Measurements from ENCODE around the gene FANCL. TPM values are rescaled to one million over a fixed set of nuclear protein-coding genes. Genes with fewer than 3 reads are reported as not detected.
A peak's percentile ranks its signal among the peaks of the same experiment; 100 is the strongest.
"Not testable (repeated sequence)": the region's sequence is repeated elsewhere in the genome, so short reads cannot be mapped to it uniquely, and the experiment has no call there.

Gene FANCL
- polyA plus RNA-seq, 2 of the 4 experiments (the other 2 are of a cell fraction) = 34.1 to 68.8 TPM

- FAIRE-seq (no peak), ATAC-seq (no peak), DNase-seq (ENCODE audit: low read depth in 1 of 2, low spot score in 1 of 2) (no peak)
- Histone ChIP-seq H3K9me3 (no peaks in the 10 kb centered on the region), H3K4me3 (no peak overlapping the region), H3K4me1 (peaks cover 12% of the 10 kb centered on the region), H3K4me2 (no peak overlapping the region), H3K27ac (no peak overlapping the region)
- ChIA-PET POLR2A (no interaction called here), CTCF (interaction anchor here (0.7 to 1.0 kb wide), 2 partner anchors 31 to 283 kb away, joined by 3 read pairs; no protein-coding TSS in a partner anchor)
- TF ChIP-seq PHF8 (IDR thresholded peaks at IDR 0.05; ENCODE audit: borderline replicate concordance, low read depth) (no peak), BHLHE40 (IDR thresholded peaks at IDR 0.05; ENCODE audit: low read depth, low read length) (no peak), FOSL2 (IDR thresholded peaks at IDR 0.05) (no peak), FOSL2 (CRISPR knock-in tag; IDR thresholded peaks at IDR 0.05) (no peak), RCOR1 (IDR thresholded peaks at IDR 0.05; ENCODE audit: low read depth, low read length) (no peak)
- WGBS (ENCODE audit: missing lambda C conversion rate) = 94% methylated on average over 4 of the region's 4 CpGs
These were observed 54.6 kb downstream of the FANCL start for GRCh38 chr2:58186501-58186900.

DNA sequence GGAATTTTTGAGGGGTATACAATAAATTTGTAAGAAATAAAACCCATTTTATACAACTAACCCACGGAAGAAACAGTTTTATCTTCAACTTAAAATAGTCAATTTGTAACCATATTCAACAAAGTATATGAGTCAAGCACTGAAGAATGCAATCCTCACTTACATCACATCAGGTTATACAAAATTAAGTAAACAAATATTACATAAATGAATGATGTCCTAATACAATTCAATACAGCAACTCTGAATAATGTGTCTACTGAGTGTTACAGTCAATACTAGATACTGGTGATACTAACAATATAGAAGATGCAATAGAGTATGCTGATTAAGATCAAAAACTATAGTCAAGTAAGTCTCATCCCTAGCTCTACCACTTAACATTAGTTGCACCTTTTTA lies 58.6 kb downstream of the FANCL start:
- peak in 1 of 2 experiments; percentile 12 for DNase-seq (ENCODE audit: low read depth in 1 of 2, low spot score in 1 of 2)
- CTCF ChIA-PET = no interaction called here
- TF ChIP-seq TFCP2L1 (CRISPR knock-in tag; IDR thresholded peaks at IDR 0.05) (no peak), EP300 (IDR thresholded peaks at IDR 0.05) (no peak), ESRRA (IDR thresholded peaks at IDR 0.05; ENCODE audit: borderline replicate concordance, low read length) (no peak), SREBF2 (IDR thresholded peaks at IDR 0.05) (no peak), FOSL2 (IDR thresholded peaks at IDR 0.05) (no peak), FOSL2 (CRISPR knock-in tag; IDR thresholded peaks at IDR 0.05) (0 out of 2 replicates have a peak, but pooled peaks have one; percentile 18), POLR2A (IDR thresholded peaks at IDR 0.05; ENCODE audit: low read length) (no peak), NFE2L2 (conservative IDR thresholded peaks at IDR 0.05; ENCODE audit: low read length) (no peak), NPAS2 (CRISPR knock-in tag; IDR thresholded peaks at IDR 0.05; ENCODE audit: borderline replicate concordance) (no peak), ZNF302 (CRISPR knock-in tag; IDR thresholded peaks at IDR 0.05) (no peak), RNF2 (IDR thresholded peaks at IDR 0.05; ENCODE audit: borderline replicate concordance, low read depth) (no peak), CHD2 (IDR thresholded peaks at IDR 0.05; ENCODE audit: low read length, partially characterized antibody) (no peak), CEBPB (IDR thresholded peaks at IDR 0.05) (peak in 1 of 2 experiments; percentile 40; a peak in 1 of 4 replicates), SMC3 (IDR thresholded peaks at IDR 0.05) (no peak)
- TF ChIP-seq, protein P1, sequence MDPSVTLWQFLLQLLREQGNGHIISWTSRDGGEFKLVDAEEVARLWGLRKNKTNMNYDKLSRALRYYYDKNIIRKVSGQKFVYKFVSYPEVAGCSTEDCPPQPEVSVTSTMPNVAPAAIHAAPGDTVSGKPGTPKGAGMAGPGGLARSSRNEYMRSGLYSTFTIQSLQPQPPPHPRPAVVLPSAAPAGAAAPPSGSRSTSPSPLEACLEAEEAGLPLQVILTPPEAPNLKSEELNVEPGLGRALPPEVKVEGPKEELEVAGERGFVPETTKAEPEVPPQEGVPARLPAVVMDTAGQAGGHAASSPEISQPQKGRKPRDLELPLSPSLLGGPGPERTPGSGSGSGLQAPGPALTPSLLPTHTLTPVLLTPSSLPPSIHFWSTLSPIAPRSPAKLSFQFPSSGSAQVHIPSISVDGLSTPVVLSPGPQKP (IDR thresholded peaks at IDR 0.05; ENCODE audit: low read depth, low read length) = no peak
- TF ChIP-seq, protein P2, sequence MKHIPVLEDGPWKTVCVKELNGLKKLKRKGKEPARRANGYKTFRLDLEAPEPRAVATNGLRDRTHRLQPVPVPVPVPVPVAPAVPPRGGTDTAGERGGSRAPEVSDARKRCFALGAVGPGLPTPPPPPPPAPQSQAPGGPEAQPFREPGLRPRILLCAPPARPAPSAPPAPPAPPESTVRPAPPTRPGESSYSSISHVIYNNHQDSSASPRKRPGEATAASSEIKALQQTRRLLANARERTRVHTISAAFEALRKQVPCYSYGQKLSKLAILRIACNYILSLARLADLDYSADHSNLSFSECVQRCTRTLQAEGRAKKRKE (CRISPR knock-in tag; IDR thresholded peaks at IDR 0.05; ENCODE audit: low read depth) = no peak
- H3K4me3 ChIP-seq = no peak overlapping the region
- no peaks in the 10 kb centered on the region for H3K9me3 ChIP-seq
- 25% methylated on average over 1 of the region's 1 CpG for WGBS (ENCODE audit: missing lambda C conversion rate)
- peaks cover 12% of the 10 kb centered on the region for H3K4me1 ChIP-seq
- FAIRE-seq = peak; percentile 63
- ATAC-seq = peak in 1 of 2 experiments; percentile 33; a peak in 2 of 6 replicates
- POLR2A ChIA-PET = no interaction called here
- peak overlapping the region; percentile 38; the same call in 2 of the 3 replicates for H3K4me2 ChIP-seq
- H3K27ac ChIP-seq = no peak overlapping the region

DNA sequence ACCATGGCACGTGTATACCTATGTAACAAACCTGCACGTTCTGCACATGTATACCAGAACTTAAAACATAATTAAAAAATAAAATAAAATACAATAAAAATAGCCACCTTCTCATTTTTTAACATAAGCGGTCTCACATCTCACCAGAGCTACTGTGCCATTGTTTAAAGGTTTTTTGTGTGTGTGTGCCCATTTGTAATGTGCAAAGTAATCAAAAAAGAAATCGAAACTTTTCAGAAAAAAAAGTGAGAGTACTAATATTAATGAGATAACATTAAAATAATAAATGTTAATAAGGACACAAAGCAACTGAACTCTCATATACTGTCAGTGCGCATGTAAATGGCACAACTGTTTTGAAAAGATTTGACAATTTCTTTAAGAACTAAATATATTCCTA lies 60.5 kb downstream of the FANCL start:
- TF ChIP-seq MAFK (IDR thresholded peaks at IDR 0.05; ENCODE audit: partially characterized antibody) (peak; percentile 26), NFE2L2 (conservative IDR thresholded peaks at IDR 0.05; ENCODE audit: low read length) (no peak)
- Histone ChIP-seq H3K9me3 (no peaks in the 10 kb centered on the region), H3K4me1 (peaks cover 12% of the 10 kb centered on the region), H3K4me2 (no peak overlapping the region), H3K4me3 (no peak overlapping the region), H3K27ac (no peak overlapping the region)
- 91% methylated on average over 5 of the region's 5 CpGs for WGBS (ENCODE audit: missing lambda C conversion rate)
- no peak for FAIRE-seq
- no peak for ATAC-seq
- CTCF ChIA-PET = no interaction called here
- DNase-seq (ENCODE audit: low read depth in 1 of 2, low spot score in 1 of 2) = no peak
- POLR2A ChIA-PET = no interaction called here

GRCh38 chr2:58180175-58180574 lies 61.0 kb downstream of the FANCL start:
- peak; percentile 57; the same call in 1 of the 2 replicates for TF ChIP-seq KDM1A (IDR thresholded peaks at IDR 0.05; ENCODE audit: low read depth)
- ATAC-seq; H3K27ac ChIP-seq; DNase-seq (ENCODE audit: low read depth in 1 of 2, low spot score in 1 of 2); POLR2A ChIA-PET; H3K9me3 ChIP-seq; CTCF ChIA-PET; H3K4me3 ChIP-seq; FAIRE-seq; H3K4me2 ChIP-seq: not testable (repeated sequence)
- H3K4me1 ChIP-seq = peaks cover 12% of the 10 kb centered on the region
- 85% methylated on average over 3 of the region's 3 CpGs for WGBS (ENCODE audit: missing lambda C conversion rate)

DNA sequence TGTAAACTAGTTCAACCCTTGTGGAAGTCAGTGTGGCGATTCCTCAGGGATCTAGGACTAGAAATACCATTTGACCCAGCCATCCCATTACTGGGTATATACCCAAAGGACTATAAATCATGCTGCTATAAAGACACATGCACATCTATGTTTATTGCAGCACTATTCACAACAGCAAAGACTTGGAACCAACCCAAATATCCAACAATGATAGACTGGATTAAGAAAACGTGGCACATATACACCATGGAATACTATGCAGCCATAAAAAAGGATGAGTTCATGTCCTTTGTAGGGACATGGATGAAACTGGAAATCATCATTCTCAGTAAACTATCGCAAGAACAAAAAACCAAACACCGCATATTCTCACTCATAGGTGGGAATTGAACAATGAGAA lies 63.9 kb downstream of the FANCL start:
- POLR2A ChIA-PET; H3K9me3 ChIP-seq; H3K4me2 ChIP-seq; ATAC-seq; H3K4me3 ChIP-seq; H3K4me1 ChIP-seq; CTCF ChIA-PET; DNase-seq (ENCODE audit: low read depth in 1 of 2, low spot score in 1 of 2); FAIRE-seq; H3K27ac ChIP-seq: not testable (repeated sequence)
- WGBS (ENCODE audit: missing lambda C conversion rate) = 87% methylated on average over 2 of the region's 4 CpGs

DNA sequence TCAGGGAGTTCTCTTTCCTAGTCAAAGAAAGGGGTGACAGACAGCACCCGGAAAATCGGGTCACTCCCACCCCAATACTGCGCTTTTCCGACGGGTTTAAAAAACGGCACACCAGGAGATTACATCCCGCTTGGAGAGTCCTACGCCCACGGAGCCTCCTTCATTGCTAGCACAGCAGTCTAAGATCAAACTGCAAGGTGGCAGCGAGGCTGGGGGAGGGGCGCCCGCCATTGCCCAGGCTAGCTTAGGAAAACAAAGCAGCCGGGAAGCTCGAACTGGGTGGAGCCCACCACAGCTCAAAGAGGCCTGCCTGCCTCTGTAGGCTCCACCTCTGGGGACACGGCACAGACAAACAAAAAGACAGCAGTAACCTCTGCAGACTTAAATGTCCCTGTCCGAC lies 69.3 kb downstream of the FANCL start:
- CTCF ChIA-PET = not testable (repeated sequence)

More for the DNA sequence above, 69.3 kb downstream of the FANCL start:
- H3K4me2 ChIP-seq; H3K9me3 ChIP-seq; ATAC-seq; DNase-seq (ENCODE audit: low read depth in 1 of 2, low spot score in 1 of 2); FAIRE-seq; H3K4me1 ChIP-seq; H3K27ac ChIP-seq; H3K4me3 ChIP-seq; POLR2A ChIA-PET: not testable (repeated sequence)
- 95% methylated on average over 16 of the region's 16 CpGs for WGBS (ENCODE audit: missing lambda C conversion rate)

Data from A549 (cell line).